HG03103 (cell line): Measurements from ENCODE around the gene PSME4.

Source experiments
- ATAC-seq: cut with Tn5 transposase; IDR thresholded peaks from one replicate; pipeline ENCODE4 v1.9.1; 2021; ENCODE audit warnings: low read depth; ENCODE audit not compliant: unreplicated experiment

PSME4 gene

GRCh38 chr2:53901192-53901591 is 69.6 kb downstream of the PSME4 start:
- ATAC-seq = no peak

- ATAC-seq = no peak
These were observed 73.9 kb downstream of the PSME4 start for GRCh38 chr2:53896864-53897263.

- ATAC-seq = no peak
These were observed 84.2 kb downstream of the PSME4 start for GRCh38 chr2:53886406-53887280.

GRCh38 chr2:53884883-53885282 is 85.9 kb downstream of the PSME4 start:
- ATAC-seq = no peak

- no peak for ATAC-seq
These were observed 88.8 kb downstream of the PSME4 start for GRCh38 chr2:53881986-53882385.

- no peak for ATAC-seq
These were observed 89.4 kb downstream of the PSME4 start for GRCh38 chr2:53881360-53881759.

DNA sequence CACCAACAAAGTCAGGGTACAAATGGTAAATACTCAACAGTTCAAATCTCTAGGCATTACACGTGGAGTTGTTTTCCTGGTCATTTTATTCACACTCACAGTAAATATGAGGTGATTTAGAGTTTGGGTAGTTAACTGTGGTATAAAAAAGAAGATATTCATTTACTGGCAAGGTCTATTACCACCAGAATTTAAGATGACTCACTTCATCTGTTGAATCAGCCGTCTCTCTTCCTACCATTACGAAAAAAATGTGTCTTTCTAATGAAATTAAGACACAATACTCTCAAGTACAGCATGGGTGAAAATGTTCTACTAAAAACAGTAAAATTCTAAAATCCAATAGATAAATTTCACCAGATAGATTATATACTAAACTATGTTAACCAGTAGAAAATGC is 90.0 kb downstream of the PSME4 start:
- ATAC-seq = no peak

DNA sequence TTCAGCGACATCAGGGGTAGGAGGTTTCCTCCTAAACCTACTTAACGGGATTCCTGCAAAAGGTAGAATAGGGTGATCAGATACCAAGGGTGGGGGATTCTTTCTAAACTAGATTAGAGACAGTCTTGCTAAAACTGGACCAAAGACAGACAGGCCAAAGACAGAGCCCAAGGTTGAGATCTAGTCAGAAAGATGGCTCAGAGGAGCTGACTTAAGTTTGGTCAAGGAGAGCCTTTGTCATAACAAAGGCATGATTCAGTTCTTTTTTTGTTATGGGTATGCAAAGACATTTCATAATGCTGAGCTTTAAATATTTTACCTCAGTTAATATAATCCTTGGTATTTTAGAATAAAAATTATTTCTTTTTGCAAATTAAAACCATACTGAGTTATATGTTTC is 93.2 kb downstream of the PSME4 start:
- no peak for ATAC-seq

GRCh38 chr2:53877112-53877511 is 93.7 kb downstream of the PSME4 start:
- ATAC-seq = no peak

DNA sequence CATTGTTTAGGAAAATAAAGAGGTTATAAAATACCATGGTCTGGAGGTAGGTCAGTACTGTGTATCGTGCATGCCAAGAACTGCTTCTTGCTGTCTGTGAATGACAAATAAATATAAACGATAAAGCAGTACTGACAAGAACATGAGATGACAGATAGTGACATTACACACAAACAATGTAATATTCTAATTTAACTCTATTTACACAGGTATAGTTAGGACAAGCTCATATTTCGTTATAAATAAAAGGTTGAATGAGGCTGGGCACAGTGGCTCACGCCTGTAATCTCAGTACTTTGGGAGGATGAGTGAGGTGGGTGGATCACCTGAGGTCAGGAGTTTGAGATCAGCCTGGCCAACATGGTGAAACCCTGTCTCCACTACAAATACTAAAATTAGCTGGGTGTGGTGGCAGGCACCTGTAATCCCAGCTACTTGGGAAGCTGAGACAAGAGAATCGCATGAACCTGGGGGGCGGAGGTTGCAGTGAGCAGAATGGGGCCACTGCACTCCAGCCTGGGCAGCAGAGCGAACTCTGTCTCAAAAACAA is 96.3 kb downstream of the PSME4 start:
- ATAC-seq = no peak

- no peak for ATAC-seq
These were observed 103.0 kb downstream of the PSME4 start for GRCh38 chr2:53867773-53868172.

DNA sequence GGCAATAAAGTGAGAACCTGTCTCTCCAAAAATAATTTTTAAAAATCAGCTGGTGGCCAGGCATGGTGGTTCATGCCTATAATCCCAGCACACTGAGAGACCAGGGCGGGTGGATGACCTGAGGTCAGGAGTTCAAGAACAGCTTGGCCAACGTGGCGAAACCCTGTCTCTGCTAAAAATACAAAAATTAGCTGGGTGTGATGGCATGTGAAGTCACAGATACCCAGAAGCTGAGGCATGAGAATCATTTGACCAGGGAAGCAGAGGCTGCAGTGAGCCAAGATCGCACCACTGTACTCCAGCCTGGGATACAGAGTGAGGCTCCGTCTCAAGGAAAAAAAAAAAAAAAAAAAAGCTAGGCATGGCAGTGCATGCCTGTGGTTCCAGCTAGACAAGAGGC is 103.6 kb downstream of the PSME4 start:
- no peak for ATAC-seq

DNA sequence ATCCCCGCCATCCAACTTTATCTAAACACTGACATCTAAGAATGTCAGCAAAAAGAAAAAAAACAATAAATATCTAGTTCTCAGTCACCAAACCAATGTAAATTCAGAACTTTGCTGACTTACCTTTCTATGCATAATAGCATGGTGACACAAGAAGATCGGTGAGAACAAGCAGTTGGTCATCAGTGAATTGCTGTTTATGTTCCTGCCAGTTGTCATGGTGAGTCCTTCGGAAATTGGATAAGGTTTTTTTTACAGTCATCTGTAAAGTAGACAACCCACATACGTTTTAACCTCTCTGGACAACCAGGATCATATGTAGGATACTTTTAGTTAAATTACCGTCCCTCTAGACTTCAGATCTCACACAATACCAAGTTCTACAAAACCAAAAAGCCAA is 104.8 kb downstream of the PSME4 start:
- no peak for ATAC-seq

- ATAC-seq = no peak
These were observed 105.5 kb downstream of the PSME4 start for GRCh38 chr2:53865264-53865663.

DNA sequence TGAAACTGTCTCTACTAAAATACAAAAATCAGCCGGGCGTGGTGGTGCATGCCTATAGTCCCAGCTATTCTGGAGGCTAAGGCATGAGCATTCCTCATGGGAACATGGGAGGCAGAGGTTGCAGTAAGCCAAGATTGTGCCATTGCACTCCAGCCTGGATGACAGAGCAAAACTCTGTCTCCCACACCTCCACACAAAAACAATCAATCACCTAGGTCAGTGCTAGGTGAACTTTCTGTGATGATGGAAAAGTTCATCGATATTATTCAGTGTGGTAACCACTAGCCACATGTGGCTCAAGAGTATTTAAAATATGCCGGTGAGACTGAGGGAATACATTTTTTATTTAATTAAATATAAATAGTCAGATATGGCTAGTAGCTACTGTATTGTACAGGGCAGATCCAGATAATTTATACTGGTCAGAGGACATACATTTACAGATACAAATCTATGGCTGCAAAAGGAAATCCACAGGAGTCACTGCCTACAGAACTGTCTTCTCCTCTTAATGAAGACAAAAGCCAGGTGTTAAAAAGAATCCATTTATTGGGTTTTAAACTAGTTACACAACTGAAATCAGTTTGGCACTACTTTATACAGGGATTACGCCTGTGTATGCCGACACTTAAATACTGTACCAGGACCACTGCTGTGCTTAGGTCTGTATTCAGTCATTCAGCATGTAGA is 107.1 kb downstream of the PSME4 start:
- no peak for ATAC-seq

GRCh38 chr2:53861824-53862223 is 109.0 kb downstream of the PSME4 start:
- no peak for ATAC-seq

GRCh38 chr2:53859206-53860181 is 111.3 kb downstream of the PSME4 start, which contains the start of gene GPR75:
Gene GPR75, minus strand, starts transcription at chr2:53859967. Its CDS starts 5,211 bp downstream, at chr2:53854756.
- ATAC-seq = no peak

DNA sequence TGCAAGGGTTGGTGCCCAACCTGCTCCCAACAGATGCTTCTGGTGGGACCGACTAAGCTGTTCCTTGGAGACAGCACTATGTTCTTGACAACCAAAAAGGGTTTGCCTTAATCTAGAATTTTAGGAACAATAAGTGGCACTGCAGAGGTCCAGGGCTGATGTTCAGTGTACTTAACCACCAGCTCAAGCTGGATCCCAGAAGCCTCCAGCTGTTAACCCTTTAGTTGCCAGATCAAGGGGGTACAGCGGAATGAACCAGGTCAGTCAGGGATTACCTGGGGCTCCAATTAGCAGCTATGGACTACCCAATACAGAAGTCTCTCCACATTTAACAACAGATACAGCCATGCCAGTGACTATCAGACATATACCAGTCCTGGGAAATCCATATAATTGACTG is 114.5 kb downstream of the PSME4 start:
- no peak for ATAC-seq

DNA sequence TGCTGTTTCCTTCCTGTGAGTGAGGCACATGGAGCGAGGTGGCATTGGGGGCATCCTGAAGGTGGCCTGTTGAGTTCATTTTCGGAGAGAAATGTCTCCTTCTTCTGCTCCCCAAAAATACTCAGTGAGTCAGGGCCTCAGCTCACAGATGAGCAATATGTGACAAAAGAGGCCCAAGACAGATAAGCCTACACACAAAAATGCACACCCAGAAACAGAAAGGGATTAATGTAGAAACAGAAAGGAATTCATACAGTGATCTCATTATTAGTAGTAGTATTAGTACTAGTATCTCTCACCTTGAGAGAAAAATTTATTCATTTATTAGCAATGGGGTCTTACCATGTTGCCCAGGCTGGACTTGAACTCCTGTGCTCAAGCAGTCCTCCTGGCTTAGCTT is 116.1 kb downstream of the PSME4 start:
- ATAC-seq = no peak

DNA sequence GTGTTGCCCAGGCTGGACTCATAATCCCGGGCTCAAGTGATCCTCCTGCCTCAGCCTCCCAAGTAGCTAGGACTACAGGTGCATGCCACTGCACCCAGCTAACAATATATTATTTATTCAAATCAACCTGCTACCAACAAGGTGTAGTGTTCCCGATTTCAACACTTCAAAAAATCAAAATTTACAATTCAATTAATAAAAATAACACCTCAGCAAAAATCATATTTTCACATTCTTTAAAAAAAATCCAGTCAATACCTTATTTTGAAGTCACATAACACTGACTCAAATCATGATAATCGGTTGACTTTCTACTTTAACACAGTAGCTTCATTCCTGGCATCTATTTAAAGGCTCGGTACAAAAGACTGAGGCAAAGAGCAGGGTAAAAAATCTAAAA is 118.3 kb downstream of the PSME4 start:
- no peak for ATAC-seq
